NB4 (cell line): ENCODE data around the gene SPRED3.
A peak's percentile ranks its signal among the peaks of the same experiment; 100 is the strongest.

ENCODE experiments used
- DNase-seq: peaks from one replicate; pipeline ENCODE4 v3.0.0; 2010; ENCODE audit warnings: low read depth
- H3K4me3 ChIP-seq: one replicate; pipeline ENCODE4 v1.5.1; 2011; ENCODE audit warnings: mild to moderate bottlenecking, low read depth, low read length, moderate library complexity
- CTCF ChIP-seq: IDR thresholded peaks from one replicate; pipeline ENCODE4 v1.5.1; 2012; ENCODE audit warnings: low read depth, low read length
- MYC ChIP-seq: IDR thresholded peaks from 2 replicates; pipeline ENCODE4 v1.6.1; 2011; ENCODE audit warnings: low read depth, low read length
- POLR2A ChIP-seq: IDR thresholded peaks from 2 replicates; pipeline ENCODE4 v1.6.1; 2011; ENCODE audit warnings: mild to moderate bottlenecking; ENCODE audit not compliant: insufficient read length; ENCODE audit errors: extremely low read depth
- TF ChIP-seq, protein P1 (sequence below): IDR thresholded peaks from 2 replicates; pipeline ENCODE4 v1.6.1; 2011; ENCODE audit warnings: low read depth, low read length

Gene SPRED3

DNA sequence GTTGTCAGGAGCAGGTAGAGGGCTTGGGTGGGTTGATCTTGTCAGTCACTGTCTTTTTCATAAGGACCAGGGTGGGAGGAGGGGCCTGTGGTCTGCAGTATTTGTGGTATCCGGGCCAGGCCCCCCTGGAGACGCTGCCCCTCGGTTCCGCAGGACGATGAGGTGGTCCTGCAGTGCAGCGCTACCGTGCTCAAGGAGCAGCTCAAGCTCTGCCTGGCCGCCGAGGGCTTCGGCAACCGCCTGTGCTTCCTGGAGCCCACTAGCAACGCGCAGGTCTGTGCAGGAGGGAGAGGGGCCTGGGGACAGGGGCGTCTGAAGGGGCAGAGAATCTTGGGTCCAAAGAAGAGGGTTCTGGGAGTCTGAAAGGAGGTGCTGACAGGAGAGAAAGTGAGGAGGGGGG lies 52.1 kb downstream of the SPRED3 start:
- TF ChIP-seq, protein P1, sequence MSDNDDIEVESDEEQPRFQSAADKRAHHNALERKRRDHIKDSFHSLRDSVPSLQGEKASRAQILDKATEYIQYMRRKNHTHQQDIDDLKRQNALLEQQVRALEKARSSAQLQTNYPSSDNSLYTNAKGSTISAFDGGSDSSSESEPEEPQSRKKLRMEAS = no peak
- TF ChIP-seq CTCF = no peak
- TF ChIP-seq MYC = no peak
- TF ChIP-seq POLR2A = no peak
- no peak overlapping the region for H3K4me3 ChIP-seq
- no peak for DNase-seq

- TF ChIP-seq MYC (no peak), POLR2A (no peak), CTCF (peak; percentile 23)
- TF ChIP-seq, protein P1 = no peak
- DNase-seq = peak; percentile 46
- no peak overlapping the region for H3K4me3 ChIP-seq
These were observed 53.3 kb downstream of the SPRED3 start for GRCh38 chr19:38441657-38442348.

DNA sequence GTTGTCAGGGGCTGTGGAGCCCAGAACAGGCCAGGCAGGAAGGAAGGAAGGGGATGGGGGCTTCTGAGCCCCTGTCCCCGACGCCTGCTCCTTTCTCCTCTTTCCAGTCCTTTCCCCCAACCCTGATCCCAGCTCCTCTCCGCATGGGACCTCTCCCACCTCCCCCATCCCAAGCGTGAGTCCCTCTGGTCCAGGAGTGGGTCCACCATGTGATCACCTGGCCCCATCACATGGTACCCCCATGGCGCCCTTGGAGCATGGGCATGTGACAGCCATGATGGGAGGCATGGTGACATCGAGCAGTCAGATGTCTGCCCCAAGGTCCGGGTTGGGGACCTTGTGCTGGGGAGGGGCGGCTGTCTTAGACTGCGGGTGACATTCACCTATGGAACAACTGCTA lies 54.2 kb downstream of the SPRED3 start:
- H3K4me3 ChIP-seq = no peak overlapping the region
- DNase-seq = no peak
- TF ChIP-seq POLR2A = no peak
- TF ChIP-seq, protein P1 = no peak
- TF ChIP-seq CTCF = no peak
- TF ChIP-seq MYC = no peak

DNA sequence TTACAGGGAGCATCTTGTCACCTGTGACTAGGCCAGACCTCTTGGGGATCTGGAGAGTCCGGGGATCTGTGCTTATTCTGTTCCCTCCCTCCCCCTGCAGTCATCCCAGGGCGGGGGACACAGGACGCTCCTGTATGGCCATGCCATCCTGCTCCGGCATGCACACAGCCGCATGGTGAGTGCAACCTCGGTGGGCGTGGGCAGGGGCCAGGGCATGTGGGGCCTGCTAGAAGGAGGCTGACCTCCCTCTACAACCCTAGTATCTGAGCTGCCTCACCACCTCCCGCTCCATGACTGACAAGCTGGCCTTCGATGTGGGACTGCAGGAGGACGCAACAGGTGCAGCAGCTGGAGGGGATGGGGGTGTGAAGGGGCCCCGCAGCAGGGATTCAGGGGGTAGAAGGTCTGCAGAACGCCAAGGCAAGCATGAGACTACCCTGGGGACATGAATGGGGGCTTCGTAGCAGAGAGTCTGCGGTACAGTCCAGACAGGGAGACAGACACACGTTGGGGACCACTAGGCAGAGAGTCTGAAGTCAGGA lies 55.0 kb downstream of the SPRED3 start:
- TF ChIP-seq, protein P1 = no peak
- no peak for TF ChIP-seq CTCF
- TF ChIP-seq POLR2A = no peak
- TF ChIP-seq MYC = no peak
- DNase-seq = no peak
- H3K4me3 ChIP-seq = no peak overlapping the region

DNA sequence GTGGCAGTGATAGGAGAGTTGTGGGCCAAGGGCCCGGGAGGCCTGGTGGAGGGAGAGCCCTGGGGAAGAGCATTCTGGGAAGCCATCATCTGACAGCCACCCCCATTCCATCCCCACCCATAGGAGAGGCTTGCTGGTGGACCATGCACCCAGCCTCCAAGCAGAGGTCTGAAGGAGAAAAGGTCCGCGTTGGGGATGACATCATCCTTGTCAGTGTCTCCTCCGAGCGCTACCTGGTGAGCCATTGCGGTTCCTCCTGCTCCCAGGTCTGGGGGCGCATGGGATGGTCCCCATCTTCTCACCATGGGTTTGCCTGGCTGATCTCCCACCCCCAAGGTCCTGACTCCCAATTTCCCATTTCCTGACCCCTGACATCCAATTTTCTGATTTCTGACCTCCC lies 55.5 kb downstream of the SPRED3 start:
- DNase-seq = no peak
- H3K4me3 ChIP-seq = no peak overlapping the region
- TF ChIP-seq CTCF = no peak
- TF ChIP-seq, protein P1 = no peak
- no peak for TF ChIP-seq MYC
- no peak for TF ChIP-seq POLR2A
